GM19397 (cell line): ENCODE results near the gene LAPTM4A.
"Not testable (repeated sequence)": the region's sequence is repeated elsewhere in the genome, so short reads cannot be mapped to it uniquely, and the experiment has no call there.

Experiments
- ATAC-seq: cut with Tn5 transposase; IDR thresholded peaks from one replicate; pipeline ENCODE4 v1.9.1; 2021; ENCODE audit warnings: mild to moderate bottlenecking, moderate library complexity; ENCODE audit not compliant: unreplicated experiment

The LAPTM4A gene

GRCh38 chr2:20051532-20052228, at the start of gene LAPTM4A:
LAPTM4A (minus strand) TSS chr2:20051628; CDS start chr2:20051520, 108 bp downstream.
- peak; percentile 96 for ATAC-seq

GRCh38 chr2:20100711-20101110, 49.3 kb upstream of the LAPTM4A start:
- ATAC-seq = no peak

GRCh38 chr2:20099780-20100179, 48.4 kb upstream of the LAPTM4A start:
- no peak for ATAC-seq

- peak; percentile 86 for ATAC-seq
Observed at GRCh38 chr2:20097889-20098714, 46.7 kb upstream of the LAPTM4A start.

- no peak for ATAC-seq
Observed at GRCh38 chr2:20095469-20095868, 44.0 kb upstream of the LAPTM4A start.

GRCh38 chr2:20094955-20095354, 43.5 kb upstream of the LAPTM4A start:
- ATAC-seq = no peak

GRCh38 chr2:20094142-20094755, 42.8 kb upstream of the LAPTM4A start:
- ATAC-seq = no peak

- ATAC-seq = no peak
Observed at GRCh38 chr2:20093263-20094141, 42.1 kb upstream of the LAPTM4A start.

- ATAC-seq = no peak
Observed at GRCh38 chr2:20092901-20093235, 41.4 kb upstream of the LAPTM4A start.

- ATAC-seq = no peak
Observed at GRCh38 chr2:20092226-20092900, 40.9 kb upstream of the LAPTM4A start.

GRCh38 chr2:20091305-20091991, 40.0 kb upstream of the LAPTM4A start:
- ATAC-seq = no peak

GRCh38 chr2:20089715-20090464, 38.5 kb upstream of the LAPTM4A start:
- ATAC-seq = no peak

- ATAC-seq = not testable (repeated sequence)
Observed at GRCh38 chr2:20085909-20086308, 34.5 kb upstream of the LAPTM4A start.

GRCh38 chr2:20082812-20083211, 31.4 kb upstream of the LAPTM4A start:
- ATAC-seq = not testable (repeated sequence)

GRCh38 chr2:20081841-20082240, 30.4 kb upstream of the LAPTM4A start:
- no peak for ATAC-seq

GRCh38 chr2:20080839-20081415, 29.5 kb upstream of the LAPTM4A start:
- ATAC-seq = no peak

- ATAC-seq = no peak
Observed at GRCh38 chr2:20080428-20080827, 29.0 kb upstream of the LAPTM4A start.

GRCh38 chr2:20079546-20080115, 28.2 kb upstream of the LAPTM4A start:
- no peak for ATAC-seq
